NOMO-1 treated with DMSO at 0.1 percent for 48 hours (cell line): ENCODE measurements around the gene PLA2G4D.
"Not testable (repeated sequence)": the region's sequence is repeated elsewhere in the genome, so short reads cannot be mapped to it uniquely, and the experiment has no call there.

Experiments used
- DNase-seq: peaks from one replicate; lab custom pipeline; 2025; ENCODE audit not compliant: unreplicated experiment; lab: John Stamatoyannopoulos, UW

Gene PLA2G4D

DNA sequence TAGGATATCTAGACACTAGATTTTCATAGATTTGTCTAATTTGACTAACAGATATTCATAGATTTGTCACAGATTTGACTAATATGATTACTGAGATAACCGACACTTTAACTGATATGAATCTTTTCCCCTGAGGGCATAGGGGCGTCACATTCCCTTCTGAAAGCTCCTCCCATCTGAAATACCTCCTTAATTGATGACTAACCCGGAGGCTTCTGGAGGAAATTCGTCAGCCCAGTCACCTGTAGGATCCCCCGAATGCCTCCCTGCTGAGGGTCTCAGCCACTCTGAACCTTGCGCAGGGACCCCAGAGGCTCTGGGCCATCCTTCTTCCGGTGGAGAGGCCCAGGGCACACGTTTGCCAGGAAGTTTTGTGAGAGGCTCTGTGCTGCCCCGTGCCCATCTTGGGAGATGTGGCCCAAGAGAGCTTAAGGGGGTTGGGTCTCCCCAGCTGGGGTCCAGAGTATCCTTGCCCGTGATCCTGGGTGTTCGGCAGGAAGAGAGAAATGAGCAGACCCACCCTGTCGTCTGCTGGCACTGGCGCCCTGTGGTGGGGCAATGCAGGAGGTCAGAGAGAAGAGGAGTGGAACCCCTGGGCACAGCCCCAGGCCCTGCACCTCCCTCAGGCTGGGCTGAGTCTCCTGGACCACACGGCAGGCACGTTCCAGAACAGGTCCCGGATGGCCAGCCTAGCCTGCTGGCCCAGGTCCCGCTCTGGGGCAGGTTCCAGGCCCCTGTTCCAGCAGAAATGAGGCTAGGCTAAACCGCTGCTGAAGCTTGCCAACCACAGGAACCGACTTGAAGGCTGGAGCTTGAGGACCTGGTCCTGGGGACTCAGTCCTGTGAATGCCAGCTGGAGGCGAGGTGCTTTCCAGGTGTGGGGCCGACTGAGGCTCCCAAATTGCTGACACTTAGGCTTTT lies 1.7 kb downstream of the PLA2G4D start:
- no peak for DNase-seq

- DNase-seq, result not testable (repeated sequence)
Measured at GRCh38 chr15:42091753-42092397, 2.5 kb downstream of the PLA2G4D start.

GRCh38 chr15:42090781-42091180 lies 3.6 kb downstream of the PLA2G4D start:
- DNase-seq, result no peak

- DNase-seq, result no peak
Measured at GRCh38 chr15:42090370-42090769, 4.0 kb downstream of the PLA2G4D start.

DNA sequence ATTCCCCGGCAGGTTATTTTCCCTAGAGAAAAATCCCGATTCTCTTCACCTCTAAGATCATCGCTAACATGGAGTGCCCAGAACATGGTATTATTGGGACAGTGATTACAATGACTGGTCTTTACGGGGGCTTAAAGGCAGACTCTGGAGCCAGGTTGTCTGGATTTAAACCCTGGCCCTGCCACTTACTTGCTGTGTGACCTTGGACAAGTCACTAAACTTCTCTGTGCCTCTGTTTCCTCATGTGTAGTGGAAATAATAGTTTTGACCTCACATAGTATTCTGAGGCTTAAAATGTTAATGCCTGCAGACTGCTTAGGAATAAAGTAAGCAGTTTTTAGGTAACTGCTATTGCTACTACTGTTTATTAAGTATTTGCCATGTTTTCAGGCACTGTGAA lies 4.4 kb downstream of the PLA2G4D start:
- no peak for DNase-seq

- no peak for DNase-seq
Measured at GRCh38 chr15:42088801-42089640, 5.3 kb downstream of the PLA2G4D start.

DNA sequence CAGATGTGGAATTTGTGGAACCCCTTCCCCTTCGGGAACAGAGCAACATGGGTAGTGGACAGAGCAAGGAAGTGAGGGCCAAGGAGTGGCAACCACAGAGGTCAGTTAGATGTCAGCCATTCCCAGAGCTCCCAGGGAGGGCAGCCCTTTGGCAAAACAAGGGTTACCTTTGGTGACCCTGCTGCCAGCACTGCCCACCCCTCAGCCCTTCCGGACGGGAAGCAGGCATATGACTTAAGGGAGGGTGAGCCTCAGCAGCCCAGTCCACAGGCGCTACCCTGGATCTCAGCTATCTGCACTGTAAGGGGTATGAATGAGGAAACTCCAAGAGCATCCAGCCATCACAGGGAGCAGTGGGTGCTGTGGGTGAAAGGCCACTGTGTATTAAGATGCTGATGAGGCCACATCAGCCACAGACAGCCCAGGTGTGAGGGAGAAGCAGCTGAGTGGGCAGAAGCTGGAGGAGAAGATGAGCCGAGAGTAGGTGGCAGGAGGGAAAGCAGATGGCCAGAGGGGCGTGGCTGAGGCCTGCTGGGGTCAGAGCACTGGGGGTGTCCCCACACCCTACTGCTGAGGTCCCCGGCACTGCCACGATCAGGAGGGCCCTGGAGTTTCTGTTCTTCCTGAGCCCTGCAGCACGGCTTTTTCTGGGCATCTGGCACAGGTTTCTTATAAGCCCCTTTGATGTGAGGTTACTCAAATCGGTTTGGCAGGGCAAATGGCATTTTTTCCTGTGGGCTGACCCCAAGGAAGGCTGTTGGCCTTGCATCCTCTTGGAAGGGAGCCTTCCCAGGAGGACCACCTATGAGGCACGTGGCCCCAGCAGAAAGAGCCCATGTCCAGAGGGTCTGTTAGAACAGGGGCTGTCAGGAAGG lies 6.2 kb downstream of the PLA2G4D start:
- DNase-seq, result no peak

DNA sequence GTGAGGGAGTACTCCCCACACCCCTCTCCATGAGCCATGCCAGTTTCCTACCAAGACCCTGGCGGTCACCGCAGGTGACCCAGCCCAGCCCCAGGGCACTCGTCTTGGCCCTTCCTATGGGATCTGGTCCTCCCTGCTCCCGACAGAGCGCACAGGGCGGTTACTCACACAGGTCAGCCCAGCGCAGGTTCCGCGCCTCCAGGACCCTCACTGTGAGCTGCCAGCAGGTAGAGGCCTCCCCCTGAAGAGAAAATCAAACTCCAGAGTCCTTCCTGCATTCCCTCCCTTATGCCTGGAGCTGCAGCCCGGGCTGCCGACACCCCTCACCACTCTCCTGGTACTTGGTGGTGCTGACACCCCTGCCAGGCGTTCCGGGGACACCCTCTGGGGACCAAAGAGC lies 6.9 kb downstream of the PLA2G4D start:
- DNase-seq, result no peak

DNA sequence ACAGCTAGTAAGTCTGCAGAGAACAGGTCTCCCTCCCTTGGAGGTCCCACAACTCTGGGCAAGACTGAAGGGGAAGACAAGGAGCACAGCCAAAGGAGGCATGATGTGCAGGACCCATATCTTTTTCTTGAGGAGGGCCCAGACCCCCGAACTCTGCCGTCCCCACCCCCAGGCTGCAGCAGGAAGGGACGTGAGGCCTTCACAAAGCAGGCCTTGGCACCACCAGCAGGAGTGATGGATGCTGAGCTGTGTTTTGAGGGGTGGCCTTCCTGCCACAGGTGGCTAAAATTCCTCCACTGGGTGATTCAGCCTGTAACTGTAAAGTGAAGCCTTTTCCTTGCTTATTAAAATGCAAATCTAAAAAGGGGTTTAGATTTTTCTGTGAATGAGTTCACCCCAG lies 8.6 kb downstream of the PLA2G4D start:
- DNase-seq, result no peak

GRCh38 chr15:42085236-42085605 lies 9.1 kb downstream of the PLA2G4D start:
- no peak for DNase-seq

DNA sequence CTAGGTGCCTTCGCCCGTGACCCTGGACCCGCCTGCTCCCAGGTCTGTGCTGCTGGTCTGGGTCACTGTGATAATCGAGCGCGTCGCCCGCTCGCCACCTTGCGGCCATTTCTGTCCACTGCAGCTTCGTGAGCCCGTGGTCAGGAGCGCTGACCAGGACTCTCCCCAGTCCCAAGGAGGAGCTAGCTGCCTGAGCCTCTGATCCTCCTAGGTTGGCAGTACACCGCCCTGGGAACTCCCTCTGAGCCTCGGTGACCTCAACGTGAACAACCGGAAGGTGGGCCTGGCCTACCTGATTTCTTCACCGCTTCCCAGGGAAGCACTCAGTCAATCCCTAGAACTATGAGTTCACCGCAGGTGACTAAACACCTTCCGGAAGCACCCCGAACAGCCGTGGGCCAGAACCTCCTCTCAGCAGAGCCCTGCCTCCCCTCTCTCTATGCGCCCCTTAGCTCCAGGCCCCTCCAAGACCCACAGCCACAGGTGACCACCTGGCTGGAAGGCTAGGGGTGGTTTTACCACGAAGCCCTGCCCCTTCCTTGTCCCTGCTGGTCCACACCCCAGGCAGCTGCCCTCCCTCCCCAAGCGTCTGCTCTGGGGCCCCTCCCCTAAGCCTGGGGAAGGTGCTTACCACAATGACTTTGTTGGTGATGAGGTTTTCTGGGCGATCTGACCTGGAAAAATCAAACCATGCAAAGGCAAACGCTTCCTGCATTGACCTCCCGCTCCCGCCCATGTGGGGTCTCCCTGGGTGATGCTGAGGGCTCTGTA lies 9.7 kb downstream of the PLA2G4D start:
- DNase-seq, result peak; percentile 14

- no peak for DNase-seq
Measured at GRCh38 chr15:42083916-42084315, 10.4 kb downstream of the PLA2G4D start.

DNA sequence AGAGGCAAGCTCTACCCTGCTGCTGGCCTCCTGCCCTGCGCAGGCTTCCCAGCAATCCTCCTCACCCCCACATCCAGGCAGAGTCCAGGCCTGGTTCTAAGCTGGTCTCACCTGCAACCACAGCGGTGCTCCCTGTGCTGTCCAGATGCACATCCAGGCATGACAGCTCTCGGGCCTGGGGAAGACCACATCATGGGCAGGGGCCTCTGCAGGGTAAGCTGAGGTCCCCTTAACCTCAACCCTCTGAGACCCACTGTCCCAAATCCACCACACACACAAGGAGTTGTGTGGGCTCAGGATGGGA lies 10.8 kb downstream of the PLA2G4D start:
- DNase-seq, result no peak

DNA sequence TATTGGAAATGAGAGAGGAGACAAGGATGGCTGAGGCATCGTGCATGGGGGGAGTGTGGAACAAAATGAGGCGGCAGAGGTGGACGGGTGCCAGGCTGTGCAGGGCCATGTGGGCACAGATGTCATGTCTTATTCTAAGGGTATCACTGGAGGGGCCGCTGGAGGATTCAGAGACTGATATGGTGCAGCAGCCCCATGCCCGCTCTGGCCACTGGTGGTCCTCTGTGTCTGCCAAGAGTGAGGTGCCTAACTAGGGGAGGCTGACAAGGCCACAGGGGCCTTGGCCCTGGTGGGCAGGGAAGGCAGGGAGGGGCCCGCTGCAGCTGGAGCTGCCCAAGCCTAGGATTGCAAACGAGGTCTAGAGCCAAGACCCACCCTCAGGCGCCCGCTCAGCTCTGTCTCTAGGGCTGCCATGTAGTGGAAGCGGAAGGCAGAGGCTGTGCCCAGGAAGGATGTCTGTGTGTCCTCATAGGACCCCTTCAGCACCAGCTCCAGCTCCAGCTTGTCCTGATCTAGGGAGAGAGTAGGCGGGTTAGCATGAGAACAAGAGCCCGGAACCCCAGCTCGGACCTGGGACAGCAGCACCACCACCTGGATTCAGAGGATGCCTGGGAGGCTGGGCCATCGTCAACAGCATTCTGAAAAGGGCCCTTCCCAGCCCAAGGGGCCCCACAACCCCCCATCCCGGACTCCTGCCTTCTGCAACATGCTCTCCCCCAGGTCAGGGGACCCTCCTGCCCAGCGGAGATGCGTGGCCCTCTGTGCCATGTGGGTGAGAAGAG lies 11.3 kb downstream of the PLA2G4D start:
- DNase-seq, result no peak

DNA sequence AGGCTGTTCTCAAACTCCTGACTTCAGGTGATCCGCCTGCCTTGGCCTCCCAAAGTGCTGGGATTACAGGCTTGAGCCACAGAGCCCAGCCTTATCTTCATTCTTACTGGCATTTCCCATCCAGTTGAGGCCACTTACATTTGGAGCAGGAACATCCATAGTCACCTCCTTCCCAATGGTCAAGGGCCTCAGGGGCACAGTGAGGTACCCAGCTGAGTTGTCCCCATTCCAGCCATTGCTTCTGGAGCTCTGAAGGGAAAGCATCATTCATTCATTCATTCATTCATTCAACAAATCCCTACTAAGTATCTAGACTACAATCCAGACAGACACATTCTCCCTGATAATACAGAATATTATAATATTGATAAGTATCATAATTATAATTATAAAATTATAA lies 12.2 kb downstream of the PLA2G4D start:
- DNase-seq, result no peak

DNA sequence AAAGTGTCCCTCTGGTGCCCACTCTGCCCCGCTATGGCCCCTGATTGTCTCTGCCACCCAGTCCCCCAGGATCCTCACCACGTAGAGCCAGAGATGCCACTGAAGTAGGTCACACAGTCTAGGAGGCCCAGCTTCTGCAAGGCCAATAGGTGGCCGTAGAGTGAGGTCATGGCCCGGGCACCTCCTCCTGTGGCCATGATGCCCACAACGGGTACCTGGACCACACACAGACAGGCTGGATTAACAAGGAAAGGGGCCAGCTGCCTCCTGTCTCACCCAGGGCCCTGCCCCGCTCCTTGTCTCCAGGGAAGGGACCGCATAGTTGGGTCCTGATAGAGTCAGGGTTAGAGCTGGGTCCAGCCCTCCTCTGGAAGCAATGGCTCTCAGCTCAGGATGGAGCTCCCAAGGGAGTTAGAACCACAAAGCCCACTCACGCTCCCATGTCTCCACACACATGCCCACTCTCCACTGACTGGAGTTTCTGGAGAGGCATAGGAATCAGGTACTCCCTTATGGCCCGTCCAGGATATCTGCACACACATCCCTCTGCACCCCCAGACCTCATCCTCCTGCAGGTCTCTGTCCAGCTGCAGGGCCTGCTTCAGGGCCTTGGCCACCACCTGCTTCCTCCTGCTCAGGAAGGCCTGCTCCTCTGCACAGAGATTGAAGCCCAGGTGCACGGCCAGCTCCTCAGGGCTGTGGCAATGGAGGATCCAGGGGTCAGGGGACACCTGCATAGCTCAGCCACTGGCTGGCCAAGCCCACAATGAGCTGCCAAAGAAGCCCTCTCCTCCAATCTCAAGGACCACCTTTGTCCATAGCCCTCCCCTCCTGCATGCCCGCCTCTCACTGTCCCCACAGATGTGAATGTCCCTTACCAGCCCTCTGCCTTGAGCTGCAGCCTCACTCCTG lies 13.2 kb downstream of the PLA2G4D start:
- DNase-seq, result no peak

GRCh38 chr15:42080186-42080918 lies 14.0 kb downstream of the PLA2G4D start:
- no peak for DNase-seq
